BJ (cell line): Measurements from ENCODE around the gene CORIN. TPM values are rescaled to one million over a fixed set of nuclear protein-coding genes. Genes with fewer than 3 reads are reported as not detected.

ENCODE experiments used
- CTCF ChIA-PET: fragments of 350-600 bp; formaldehyde crosslinking; extraction: SDS; loops from one replicate; lab custom pipeline; 2021; ENCODE audit warnings: antibody characterized with exemption, inconsistent platforms; lab: Yijun Ruan, JAX
- POLR2A ChIA-PET: fragments of 300-600 bp; sonication (Branson Sonifier 250); formaldehyde crosslinking; extraction: SDS; loops from one replicate; lab custom pipeline; 2021; ENCODE audit warnings: antibody characterized with exemption; lab: Charles Lee
- DNase-seq: peaks from one replicate; pipeline ENCODE4 v3.0.0-alpha.2; 2011; ENCODE audit warnings: low read depth
- H3K27me3 ChIP-seq: 2 replicates; pipeline ENCODE4 v1.6.0; 2011; ENCODE audit warnings: low read length; ENCODE audit not compliant: control insufficient read depth, insufficient read depth
- H3K36me3 ChIP-seq: 2 replicates; pipeline ENCODE4 v1.5.1; 2011; ENCODE audit warnings: low read length; ENCODE audit not compliant: control insufficient read depth, insufficient read depth
- H3K4me3 ChIP-seq: 2 replicates; pipeline ENCODE4 v1.5.1; 2011; ENCODE audit warnings: low read depth, mild to moderate bottlenecking, control low read depth, low read length
- CTCF ChIP-seq: IDR thresholded peaks from 2 replicates; pipeline ENCODE4 v1.5.1; 2011; ENCODE audit warnings: low read depth, mild to moderate bottlenecking, control low read depth, inconsistent platforms, low read length, moderate library complexity; ENCODE audit not compliant: insufficient read depth
- polyA plus RNA-seq: library from polyadenylated mRNA; depleted of rRNA; stranded (reverse); fragments of >200 nt; gene quantifications from 2 replicates; pipeline ENCODE4 v1.2.3, GENCODE V29; 2011

The CORIN gene
- polyA plus RNA-seq, 1 experiment = 22.1 TPM

- H3K27me3 ChIP-seq = no peaks in the 10 kb centered on the region
- CTCF ChIA-PET = interaction anchor here (0.7 to 2.5 kb wide), 3 partner anchors 10 to 274 kb away, joined by 3 to 12 read pairs (median 4); no protein-coding TSS in a partner anchor
Observed at GRCh38 chr4:47659342-47659741, 178.5 kb downstream of the CORIN start.

GRCh38 chr4:47654972-47655693 is 182.7 kb downstream of the CORIN start:
- H3K36me3 ChIP-seq = no peaks in the 10 kb centered on the region
- DNase-seq = no peak
- TF ChIP-seq CTCF = no peak
- H3K4me3 ChIP-seq = no peak overlapping the region
- POLR2A ChIA-PET = no interaction called here
- no peaks in the 10 kb centered on the region for H3K27me3 ChIP-seq
- CTCF ChIA-PET = interaction anchor here (1.5 kb wide), 1 partner anchor 14 kb away, joined by 5 read pairs; no protein-coding TSS in a partner anchor

More at GRCh38 chr4:47659342-47659741, 178.5 kb downstream of the CORIN start:
- no peak overlapping the region for H3K4me3 ChIP-seq
- no peak for TF ChIP-seq CTCF
- no peaks in the 10 kb centered on the region for H3K36me3 ChIP-seq
- DNase-seq = no peak
- POLR2A ChIA-PET = no interaction called here

GRCh38 chr4:47652092-47652491 is 185.8 kb downstream of the CORIN start:
- no peak for DNase-seq
- peaks cover 2% of the 10 kb centered on the region; the same call in 1 of the 2 replicates for H3K27me3 ChIP-seq
- no peaks in the 10 kb centered on the region for H3K36me3 ChIP-seq
- TF ChIP-seq CTCF = no peak
- ChIA-PET POLR2A (no interaction called here), CTCF (interaction anchor here (1.0 to 1.4 kb wide), 3 partner anchors 17 to 28 kb away, joined by 3 read pairs; no protein-coding TSS in a partner anchor)
- H3K4me3 ChIP-seq = no peak overlapping the region

GRCh38 chr4:47651231-47651630 is 186.6 kb downstream of the CORIN start:
- H3K27me3 ChIP-seq = peaks cover 2% of the 10 kb centered on the region; the same call in 1 of the 2 replicates
- POLR2A ChIA-PET = no interaction called here
- TF ChIP-seq CTCF = no peak
- H3K36me3 ChIP-seq = no peaks in the 10 kb centered on the region
- DNase-seq = no peak
- no peak overlapping the region for H3K4me3 ChIP-seq
- CTCF ChIA-PET = interaction anchor here (1.1 to 1.4 kb wide), 2 partner anchors 17 to 28 kb away, joined by 3 read pairs; no protein-coding TSS in a partner anchor

- H3K27me3 ChIP-seq = peaks cover 2% of the 10 kb centered on the region; the same call in 1 of the 2 replicates
- H3K36me3 ChIP-seq = no peaks in the 10 kb centered on the region
- no peak for TF ChIP-seq CTCF
- CTCF ChIA-PET = interaction anchor here (1.3 to 1.5 kb wide), 3 partner anchors 18 to 186 kb away, joined by 3 to 7 read pairs (median 3); no protein-coding TSS in a partner anchor
- H3K4me3 ChIP-seq = no peak overlapping the region
- DNase-seq = no peak
- POLR2A ChIA-PET = no interaction called here
Observed at GRCh38 chr4:47650584-47651130, 187.2 kb downstream of the CORIN start.
